HL-60 (cell line): ENCODE data around the gene NXPH2.

Source experiments
- CTCF ChIP-seq: IDR thresholded peaks from one replicate; pipeline ENCODE4 v1.5.1; 2011; ENCODE audit warnings: low read length, control low read depth, inconsistent platforms; ENCODE audit not compliant: insufficient read depth
- GABPA ChIP-seq: IDR thresholded peaks from 2 replicates; pipeline ENCODE4 v1.6.1; 2012; ENCODE audit warnings: low read depth
- REST ChIP-seq: IDR thresholded peaks from 2 replicates; pipeline ENCODE4 v1.6.1; 2012; ENCODE audit warnings: low read depth; ENCODE audit not compliant: insufficient replicate concordance

GRCh38 chr2:138730497-138731030 is 49.6 kb downstream of the NXPH2 start:
- TF ChIP-seq CTCF (no peak), REST (no peak), GABPA (no peak)
